Right lobe of liver (tissue), 6 donors: ENCODE results near the gene OLFM2. TPM values are rescaled to one million over a fixed set of nuclear protein-coding genes. Genes with fewer than 3 reads are reported as not detected.
A peak's percentile ranks its signal among the peaks of the same experiment; 100 is the strongest.
"Not testable (repeated sequence)": the region's sequence is repeated elsewhere in the genome, so short reads cannot be mapped to it uniquely, and the experiment has no call there.

Experiments used
- ATAC-seq, 4 donors: fragments of 200-7000 bp; cut with Tn5 transposase; one replicate each; pipeline ENCODE4 v1.9.1; 2020; ENCODE audit warnings: mild to moderate bottlenecking in 4 of 4, moderate library complexity in 4 of 4
- DNase-seq, 3 donors: peaks; one replicate each; pipeline ENCODE4 v3.0.0-alpha.2; 2020
- H3K27ac ChIP-seq, 3 donors: fragments of 200-600 bp; one replicate each; pipeline ENCODE4 v1.8.0; 2022
- H3K27me3 ChIP-seq, 2 donors: fragments of 200-600 bp; one replicate each; pipeline ENCODE4 v1.8.0; 2022
- H3K36me3 ChIP-seq, 4 donors: fragments of 200-600 bp; sonication (generic) in 1 of 4; one replicate each; pipeline versions ENCODE4 v1.5.1 to v1.8.0; 2017 to 2022; ENCODE audit warnings: control low read depth in 1 of 4
- H3K4me1 ChIP-seq, 4 donors: fragments of 200-600 bp; sonication (generic) in 1 of 4; one replicate each; pipeline versions ENCODE4 v1.5.1 to v1.8.0; 2017 to 2022; ENCODE audit warnings: control low read depth in 1 of 4
- H3K4me3 ChIP-seq, 3 donors: fragments of 200-600 bp; one replicate each; pipeline ENCODE4 v1.8.0; 2022
- H3K9me3 ChIP-seq, 4 donors: fragments of 200-600 bp; sonication (generic) in 1 of 4; one replicate each; pipeline versions ENCODE4 v1.5.1 to v1.8.0; 2017 to 2022; ENCODE audit warnings: control low read depth in 1 of 4
- CTCF ChIP-seq, 4 donors: fragments of 200-600 bp in 3 of 4; fragments of 450-650 bp in 1 of 4; IDR thresholded peaks; one replicate each; pipeline versions ENCODE4 v1.5.1 to v1.8.0; 2016 to 2022; ENCODE audit warnings: antibody characterized with exemption in 4 of 4, mild to moderate bottlenecking in 2 of 4
- POLR2A ChIP-seq: fragments of 450-650 bp; IDR thresholded peaks from one replicate; pipeline ENCODE4 v1.6.1; 2017; ENCODE audit warnings: antibody characterized with exemption, mild to moderate bottlenecking
- WGBS: methylation state at CpG from one replicate; pipeline ENCODE4 v1.1.6; 2018; ENCODE audit warnings: low coverage, low lambda C conversion rate; ENCODE audit not compliant: insufficient coverage; ENCODE audit errors: missing lambda C conversion rate; 5-methylcytosine and 5-hydroxymethylcytosine counted together
- intact Hi-C, 2 donors: fragments of 100-400 bp; cut with DNase I; formaldehyde crosslinking; loops; one replicate each; pipeline versions ENCODE4 v1.11.2 to v1.14.1; 2022
- total RNA-seq, 6 experiments: library from RNA; depleted of rRNA in 2 of 6; stranded (reverse); fragments of >200 nt in 2 of 6; fragmentation: NEBNext Ultra II Directional in 3 of 6; extraction: Animal tissue kit (Norgen Biotek cat#: 25700) in 3 of 6; gene quantifications; one replicate each; pipeline versions ENCODE4 v1.1.0 to v1.2.4, GENCODE V29; 2016 to 2023
- donor health status: DM: no; HTN: yes; CAD: no.
- donor health status: DM: no; HTN: no; CAD: no.
- donor health status: DM: no; HTN: no; CAD: no.
- donor health status: DM: no; HTN: yes; CAD: no.
- donor health status: DM: no; HTN: yes; CAD: no.

OLFM2 gene
- total RNA-seq, 6 experiments from 2014 or later, result 3.8 to 72.5 (median 31.8) TPM

GRCh38 chr19:9934132-9934950 lies 2.0 kb downstream of the OLFM2 start:
- no peaks in the 10 kb centered on the region for H3K36me3 ChIP-seq
- H3K27ac ChIP-seq, result no peak overlapping the region
- no peaks in the 10 kb centered on the region for H3K27me3 ChIP-seq
- WGBS, result 22% methylated on average over 8 of the region's 23 CpGs
- H3K4me3 ChIP-seq, result no peak overlapping the region
- DNase-seq (peak; percentile 69 to 85 (median 72)), ATAC-seq (peak; percentile 89 to 93 (median 92))
- TF ChIP-seq CTCF (IDR thresholded peaks at IDR 0.05) (peak; percentile 91 to 98 (median 92)), POLR2A (no peak)
- H3K4me1 ChIP-seq, result peaks cover 0 to 15% (median 2%) of the 10 kb centered on the region in 4 donors
- H3K9me3 ChIP-seq, result no peaks in the 10 kb centered on the region
- intact Hi-C loops, result loop anchor here (5.0 to 10.0 kb wide), 2 partner anchors 90 to 93 kb away; no protein-coding TSS in a partner anchor

- intact Hi-C loops, result loop anchor here (5.0 to 10.0 kb wide), 2 partner anchors 92 to 94 kb away; no protein-coding TSS in a partner anchor
- DNase-seq, result no peak
- Histone ChIP-seq H3K9me3 (no peaks in the 10 kb centered on the region), H3K27me3 (no peaks in the 10 kb centered on the region), H3K4me3 (no peak overlapping the region), H3K27ac (no peak overlapping the region), H3K36me3 (no peaks in the 10 kb centered on the region), H3K4me1 (peaks cover 0 to 15% (median 2%) of the 10 kb centered on the region in 4 donors)
- TF ChIP-seq CTCF (IDR thresholded peaks at IDR 0.05) (no peak), POLR2A (no peak)
- 90% methylated on average over 4 of the region's 4 CpGs for WGBS
- ATAC-seq, result no peak
Measured at GRCh38 chr19:9932835-9933234, 3.5 kb downstream of the OLFM2 start.

GRCh38 chr19:9931629-9932028 lies 4.7 kb downstream of the OLFM2 start:
- H3K9me3 ChIP-seq, result no peaks in the 10 kb centered on the region
- DNase-seq (no peak), ATAC-seq (no peak)
- 86% methylated on average over 1 of the region's 1 CpG for WGBS
- no peaks in the 10 kb centered on the region for H3K36me3 ChIP-seq
- H3K4me3 ChIP-seq, result no peak overlapping the region
- intact Hi-C loops, result loop anchor here (5.0 to 10.0 kb wide), 2 partner anchors 93 to 96 kb away; no protein-coding TSS in a partner anchor
- H3K27ac ChIP-seq, result no peak overlapping the region
- H3K4me1 ChIP-seq, result peaks cover 0 to 11% (median 2%) of the 10 kb centered on the region in 4 donors
- TF ChIP-seq POLR2A (no peak), CTCF (IDR thresholded peaks at IDR 0.05) (no peak)
- H3K27me3 ChIP-seq, result no peaks in the 10 kb centered on the region

- H3K36me3 ChIP-seq, result no peaks in the 10 kb centered on the region
- no peaks in the 10 kb centered on the region for H3K4me1 ChIP-seq
- no peaks in the 10 kb centered on the region for H3K27me3 ChIP-seq
- no peak overlapping the region for H3K27ac ChIP-seq
- 77% methylated on average over 4 of the region's 4 CpGs for WGBS
- no peak for TF ChIP-seq POLR2A
- no peak for TF ChIP-seq CTCF (IDR thresholded peaks at IDR 0.05)
- DNase-seq (no peak), ATAC-seq (no peak)
- H3K4me3 ChIP-seq, result no peak overlapping the region
- H3K9me3 ChIP-seq, result no peaks in the 10 kb centered on the region
- intact Hi-C loops, result no loop called here
Measured at GRCh38 chr19:9923440-9923839, 12.9 kb downstream of the OLFM2 start.

GRCh38 chr19:9922782-9923379 lies 13.4 kb downstream of the OLFM2 start:
- H3K4me3 ChIP-seq, intact Hi-C loops, H3K27me3 ChIP-seq, H3K4me1 ChIP-seq, H3K36me3 ChIP-seq, H3K27ac ChIP-seq, DNase-seq, H3K9me3 ChIP-seq: not testable (repeated sequence)
- WGBS, result 65% methylated on average over 4 of the region's 5 CpGs
- peak; percentile 43 to 72 (median 70) for ATAC-seq
